AG04450 (cell line): ENCODE measurements around the gene SHD. TPM values are rescaled to one million over a fixed set of nuclear protein-coding genes. Genes with fewer than 3 reads are reported as not detected.

ENCODE experiments used
- CTCF ChIA-PET: fragments of 300-600, 350-600 bp; formaldehyde crosslinking; extraction: SDS; loops from one replicate; lab custom pipeline; 2022; ENCODE audit warnings: antibody characterized with exemption, inconsistent platforms; lab: Charles Lee
- POLR2A ChIA-PET: fragments of 350-600 bp; formaldehyde crosslinking; extraction: SDS; loops from one replicate; lab custom pipeline; 2021; ENCODE audit warnings: antibody characterized with exemption, inconsistent platforms; lab: Yijun Ruan, JAX
- DNase-seq: peaks from one replicate; pipeline ENCODE4 v3.0.0-alpha.2; 2011; ENCODE audit warnings: low read depth, low spot score
- H3K27ac ChIP-seq: one replicate; pipeline ENCODE4 v1.5.1; 2012; ENCODE audit warnings: low read depth, low read length, control low read depth
- H3K27me3 ChIP-seq: one replicate; pipeline ENCODE4 v1.6.0; 2012; ENCODE audit warnings: low read length; ENCODE audit not compliant: control insufficient read depth, insufficient read depth
- H3K4me3 ChIP-seq: 2 replicates; pipeline ENCODE4 v1.5.1; 2011; ENCODE audit warnings: mild to moderate bottlenecking, low read depth, low read length, control low read depth
- H3K9me3 ChIP-seq: 2 replicates; pipeline ENCODE4 v1.5.1; 2012; ENCODE audit warnings: low read length; ENCODE audit not compliant: control insufficient read depth, insufficient read depth
- CTCF ChIP-seq: IDR thresholded peaks from 2 replicates; pipeline ENCODE4 v1.5.1; 2011; ENCODE audit warnings: low read depth, low read length, control low read depth, inconsistent platforms
- polyA plus RNA-seq: library from polyadenylated mRNA; depleted of rRNA; stranded (reverse); fragments of >200 nt; gene quantifications from 2 replicates; pipeline ENCODE4 v1.2.3, GENCODE V29; 2011

The SHD gene
- polyA plus RNA-seq, 1 experiment: not detected

- Histone ChIP-seq H3K27me3 (no peaks in the 10 kb centered on the region), H3K4me3 (no peak overlapping the region), H3K9me3 (peaks cover 24% of the 10 kb centered on the region), H3K27ac (no peak overlapping the region)
- DNase-seq: no peak
- ChIA-PET CTCF (interaction anchor here (1.1 kb wide), 1 partner anchor 33 kb away, joined by 3 read pairs; no protein-coding TSS in a partner anchor), POLR2A (no interaction called here)
- TF ChIP-seq CTCF: no peak
Observed at GRCh38 chr19:4319067-4319718, 40.1 kb downstream of the SHD start.

GRCh38 chr19:4320419-4320818, 41.4 kb downstream of the SHD start:
- Histone ChIP-seq H3K4me3 (no peak overlapping the region), H3K27me3 (no peaks in the 10 kb centered on the region), H3K9me3 (peaks cover 24% of the 10 kb centered on the region), H3K27ac (no peak overlapping the region)
- TF ChIP-seq CTCF: no peak
- CTCF ChIA-PET: interaction anchor here (0.8 kb wide), 1 partner anchor 80 kb away, joined by 4 read pairs; no protein-coding TSS in a partner anchor
- POLR2A ChIA-PET: interaction anchor here (1.5 kb wide), 1 partner anchor 22 kb away, joined by 7 read pairs; no protein-coding TSS in a partner anchor
- DNase-seq: no peak

- Histone ChIP-seq H3K4me3 (no peak overlapping the region), H3K27ac (no peak overlapping the region), H3K27me3 (no peaks in the 10 kb centered on the region), H3K9me3 (peaks cover 32% of the 10 kb centered on the region)
- TF ChIP-seq CTCF: no peak
- CTCF ChIA-PET: no interaction called here
- no peak for DNase-seq
- POLR2A ChIA-PET: no interaction called here
Observed at GRCh38 chr19:4322942-4323665, 44.0 kb downstream of the SHD start.

GRCh38 chr19:4323692-4324091, 44.6 kb downstream of the SHD start:
- no peak for TF ChIP-seq CTCF
- H3K9me3 ChIP-seq: peaks cover 29% of the 10 kb centered on the region
- ChIA-PET POLR2A (interaction anchor here (0.6 to 1.6 kb wide), 2 partner anchors 19 to 48 kb away, joined by 3 to 5 read pairs; partner anchors contain the start of gene MPND), CTCF (no interaction called here)
- H3K27ac ChIP-seq: no peak overlapping the region
- DNase-seq: no peak
- H3K27me3 ChIP-seq: no peaks in the 10 kb centered on the region
- no peak overlapping the region for H3K4me3 ChIP-seq

- no peak for TF ChIP-seq CTCF
- Histone ChIP-seq H3K9me3 (peaks cover 29% of the 10 kb centered on the region), H3K27ac (no peak overlapping the region), H3K4me3 (no peak overlapping the region), H3K27me3 (no peaks in the 10 kb centered on the region)
- ChIA-PET POLR2A (interaction anchor here (0.6 to 1.6 kb wide), 3 partner anchors 19 to 48 kb away, joined by 3 to 7 read pairs (median 5); partner anchors contain the start of gene MPND), CTCF (no interaction called here)
- no peak for DNase-seq
Observed at GRCh38 chr19:4324228-4324627, 45.2 kb downstream of the SHD start.
